ENCODE results near the gene GABRB1. TPM values are rescaled to one million over a fixed set of nuclear protein-coding genes. Genes with fewer than 3 reads are reported as not detected.

The GABRB1 gene
- total and polyA plus RNA-seq, 2 donors (not counting 1 experiment from before 2014, with no cell fraction given): not detected

GRCh38 chr4:47185761-47186160 lies 154.4 kb downstream of the GABRB1 start:
- Histone ChIP-seq H3K9me3 (ENCODE audit: control extremely low read depth in 1 of 3, control insufficient read depth in 2 of 3, insufficient read depth in 1 of 3, low read length in 2 of 3) (no peaks in the 10 kb centered on the region), H4K20me1 (ENCODE audit: control insufficient read depth, insufficient read depth, low read length, poor library complexity, severe bottlenecking) (no peaks in the 10 kb centered on the region), H3K27me3 (replicated peaks in 1 of 4; ENCODE audit: control extremely low read depth in 1 of 4, control insufficient read depth in 3 of 4, insufficient read depth in 4 of 4, low read length in 3 of 4) (no peaks in the 10 kb centered on the region), H3K79me2 (ENCODE audit: control insufficient read depth, insufficient read depth, low read length) (no peaks in the 10 kb centered on the region), H3K4me1 (ENCODE audit: control insufficient read depth in 2 of 2, insufficient read depth in 2 of 2, low read length in 2 of 2) (no peaks in the 10 kb centered on the region), H3K36me3 (replicated peaks in 1 of 2; ENCODE audit: control extremely low read depth in 1 of 2, control insufficient read depth in 1 of 2, extremely low read depth in 1 of 2, insufficient read depth in 2 of 2, low read length in 1 of 2) (no peaks in the 10 kb centered on the region), H3K4me2 (replicated peaks; ENCODE audit: low read depth, low read length, poor library complexity, severe bottlenecking) (no peak overlapping the region), H3K27ac (ENCODE audit: low read length in 2 of 2) (no peak overlapping the region), H3K4me3 (ENCODE audit: control extremely low read depth in 1 of 5, extremely low read depth in 1 of 5, insufficient read depth in 1 of 5, low read depth in 2 of 5, low read length in 4 of 5) (no peak overlapping the region), H2AFZ (ENCODE audit: insufficient read depth, low read depth, low read length, poor library complexity, severe bottlenecking) (no peak overlapping the region), H3K9ac (ENCODE audit: low read length) (no peak overlapping the region)
- intact Hi-C loops (cut with micrococcal nuclease): no loop called here
- ATAC-seq (ENCODE audit: low read depth): no peak
- Mint-ChIP-seq H3K27me3 (peaks cover 11% of the 10 kb centered on the region), H3K4me1 (no peaks in the 10 kb centered on the region), H3K27ac (no peak overlapping the region), H3K4me3 (no peak overlapping the region), H3K9me3 (ENCODE audit: insufficient read depth) (no peaks in the 10 kb centered on the region)
- CTCF ChIA-PET: no interaction called here
- TF ChIP-seq EZH2 (IDR thresholded peaks at IDR 0.05; ENCODE audit: borderline replicate concordance, insufficient read depth, low read depth, low read length, poor library complexity, severe bottlenecking) (no peak), CTCF (IDR thresholded peaks at IDR 0.05) (no peak)
- POLR2A ChIA-PET: no interaction called here
- DNase-seq: no peak
- 79% methylated on average over 2 of the region's 3 CpGs for WGBS (ENCODE audit: insufficient coverage)

GRCh38 chr4:47187608-47188007 lies 156.2 kb downstream of the GABRB1 start:
- H3K4me1 ChIP-seq (ENCODE audit: control insufficient read depth in 2 of 2, insufficient read depth in 2 of 2, low read length in 2 of 2): no peaks in the 10 kb centered on the region
- 67% methylated on average over 2 of the region's 2 CpGs for WGBS (ENCODE audit: insufficient coverage)
- no peak overlapping the region for H3K4me2 ChIP-seq (replicated peaks; ENCODE audit: low read depth, low read length, poor library complexity, severe bottlenecking)
- ChIA-PET CTCF (interaction anchor here (1.0 kb wide), 1 partner anchor 65 kb away, joined by 3 read pairs; no protein-coding TSS in a partner anchor), POLR2A (no interaction called here)
- no peaks in the 10 kb centered on the region for H3K9me3 ChIP-seq (ENCODE audit: control extremely low read depth in 1 of 3, control insufficient read depth in 2 of 3, insufficient read depth in 1 of 3, low read length in 2 of 3)
- TF ChIP-seq CTCF (IDR thresholded peaks at IDR 0.05): no peak
- no peak for TF ChIP-seq EZH2 (IDR thresholded peaks at IDR 0.05; ENCODE audit: borderline replicate concordance, insufficient read depth, low read depth, low read length, poor library complexity, severe bottlenecking)
- ATAC-seq (ENCODE audit: low read depth) (no peak), DNase-seq (no peak)
- no peak overlapping the region for H3K27ac ChIP-seq (ENCODE audit: low read length in 2 of 2)
- H3K36me3 ChIP-seq (replicated peaks in 1 of 2; ENCODE audit: control extremely low read depth in 1 of 2, control insufficient read depth in 1 of 2, extremely low read depth in 1 of 2, insufficient read depth in 2 of 2, low read length in 1 of 2): no peaks in the 10 kb centered on the region
- Mint-ChIP-seq H3K4me1 (no peaks in the 10 kb centered on the region), H3K4me3 (no peak overlapping the region), H3K27ac (no peak overlapping the region), H3K9me3 (ENCODE audit: insufficient read depth) (no peaks in the 10 kb centered on the region), H3K27me3 (peaks cover 11% of the 10 kb centered on the region)
- H3K79me2 ChIP-seq (ENCODE audit: control insufficient read depth, insufficient read depth, low read length): no peaks in the 10 kb centered on the region
- H4K20me1 ChIP-seq (ENCODE audit: control insufficient read depth, insufficient read depth, low read length, poor library complexity, severe bottlenecking): no peaks in the 10 kb centered on the region
- H3K27me3 ChIP-seq (replicated peaks in 1 of 4; ENCODE audit: control extremely low read depth in 1 of 4, control insufficient read depth in 3 of 4, insufficient read depth in 4 of 4, low read length in 3 of 4): no peaks in the 10 kb centered on the region
- intact Hi-C loops (cut with micrococcal nuclease): no loop called here
- H3K9ac ChIP-seq (ENCODE audit: low read length): no peak overlapping the region
- H2AFZ ChIP-seq (ENCODE audit: insufficient read depth, low read depth, low read length, poor library complexity, severe bottlenecking): no peak overlapping the region
- H3K4me3 ChIP-seq (ENCODE audit: control extremely low read depth in 1 of 5, extremely low read depth in 1 of 5, insufficient read depth in 1 of 5, low read depth in 2 of 5, low read length in 4 of 5): no peak overlapping the region

Data from B cell (primary cell).